GM12875 (cell line): Measurements from ENCODE around the gene JAKMIP3.

Experiments used
- H3K4me3 ChIP-seq: one replicate; pipeline ENCODE4 v1.5.1; 2011; ENCODE audit warnings: low read depth, low read length, control low read depth
- CTCF ChIP-seq: IDR thresholded peaks from 2 replicates; pipeline ENCODE4 v1.5.1; 2011; ENCODE audit warnings: low read depth, mild to moderate bottlenecking, control low read depth, inconsistent platforms, low read length, moderate library complexity, borderline replicate concordance; ENCODE audit not compliant: insufficient read depth

The JAKMIP3 gene

GRCh38 chr10:132112611-132113010 lies 46.9 kb downstream of the JAKMIP3 start:
- no peak for TF ChIP-seq CTCF
- no peak overlapping the region for H3K4me3 ChIP-seq

GRCh38 chr10:132113206-132113605 lies 47.5 kb downstream of the JAKMIP3 start:
- TF ChIP-seq CTCF = no peak
- no peak overlapping the region for H3K4me3 ChIP-seq

GRCh38 chr10:132113766-132114365 lies 48.1 kb downstream of the JAKMIP3 start:
- H3K4me3 ChIP-seq = no peak overlapping the region
- no peak for TF ChIP-seq CTCF

- no peak overlapping the region for H3K4me3 ChIP-seq
Observed at GRCh38 chr10:132114953-132115520, 49.3 kb downstream of the JAKMIP3 start.

More at GRCh38 chr10:132114953-132115520, 49.3 kb downstream of the JAKMIP3 start:
- no peak for TF ChIP-seq CTCF
